HEK293 (cell line): ENCODE data around the gene POGLUT2.

ENCODE experiments used
- MEIS1 ChIP-seq: sonication (generic); formaldehyde crosslinking; IDR thresholded peaks from 2 replicates; pipeline ENCODE4 v1.8.1; 2022; ENCODE audit warnings: missing genetic modification reagents, mild to moderate bottlenecking, borderline replicate concordance
- MYNN ChIP-seq: fragments of 450-650 bp; formaldehyde crosslinking; IDR thresholded peaks from 2 replicates; pipeline ENCODE4 v1.5.1; 2016; ENCODE audit warnings: missing biosample characterization, missing genetic modification characterization, borderline replicate concordance
- ZBTB21 ChIP-seq: fragments of 450-650 bp; formaldehyde crosslinking; IDR thresholded peaks from 2 replicates; pipeline ENCODE4 v1.5.1; 2017; ENCODE audit warnings: missing biosample characterization, missing genetic modification characterization
- ZBTB8A ChIP-seq: fragments of 450-650 bp; formaldehyde crosslinking; IDR thresholded peaks from 2 replicates; pipeline ENCODE4 v1.5.1; 2016; ENCODE audit warnings: missing biosample characterization, missing genetic modification characterization
- ZNF140 ChIP-seq: fragments of 450-650 bp; formaldehyde crosslinking; IDR thresholded peaks from 2 replicates; pipeline ENCODE4 v1.5.1; 2016; ENCODE audit warnings: missing biosample characterization, missing genetic modification characterization
- ZNF157 ChIP-seq: fragments of 450-650 bp; formaldehyde crosslinking; IDR thresholded peaks from 2 replicates; pipeline ENCODE4 v1.5.1; 2016; ENCODE audit warnings: missing biosample characterization, missing genetic modification characterization
- ZNF184 ChIP-seq: fragments of 450-650 bp; IDR thresholded peaks from 2 replicates; pipeline ENCODE4 v1.5.1; 2018; ENCODE audit warnings: missing biosample characterization, mild to moderate bottlenecking, missing genetic modification characterization
- ZNF221 ChIP-seq: fragments of 450-650 bp; formaldehyde crosslinking; IDR thresholded peaks from 2 replicates; pipeline ENCODE4 v1.5.1; 2017; ENCODE audit warnings: missing biosample characterization, missing genetic modification characterization, borderline replicate concordance
- ZNF239 ChIP-seq: fragments of 450-650 bp; formaldehyde crosslinking; IDR thresholded peaks from 2 replicates; pipeline ENCODE4 v1.5.1; 2016; ENCODE audit warnings: missing biosample characterization, missing genetic modification characterization
- ZNF341 ChIP-seq: fragments of 450-650 bp; formaldehyde crosslinking; IDR thresholded peaks from 2 replicates; pipeline ENCODE4; 2016; ENCODE audit warnings: low read depth, missing biosample characterization, missing genetic modification characterization
- ZNF514 ChIP-seq: fragments of 450-650 bp; formaldehyde crosslinking; IDR thresholded peaks from 2 replicates; pipeline ENCODE4 v1.5.1; 2016; ENCODE audit warnings: missing biosample characterization, missing genetic modification characterization
- ZNF548 ChIP-seq: fragments of 450-650 bp; formaldehyde crosslinking; IDR thresholded peaks from 2 replicates; pipeline ENCODE4 v1.5.1; 2016; ENCODE audit warnings: missing biosample characterization, missing genetic modification characterization
- ZNF600 ChIP-seq: fragments of 450-650 bp; formaldehyde crosslinking; IDR thresholded peaks from 2 replicates; pipeline ENCODE4 v1.5.1; 2016; ENCODE audit warnings: missing biosample characterization, missing genetic modification characterization
- ZNF610 ChIP-seq: fragments of 450-650 bp; formaldehyde crosslinking; IDR thresholded peaks from 2 replicates; pipeline ENCODE4 v1.5.1; 2016; ENCODE audit warnings: missing biosample characterization, missing genetic modification characterization, borderline replicate concordance
- ZNF621 ChIP-seq: fragments of 450-650 bp; formaldehyde crosslinking; IDR thresholded peaks from 2 replicates; pipeline ENCODE4 v1.5.1; 2017; ENCODE audit warnings: missing biosample characterization, missing genetic modification characterization
- ZNF660 ChIP-seq: fragments of 450-650 bp; IDR thresholded peaks from 2 replicates; pipeline ENCODE4 v1.5.1; 2018; ENCODE audit warnings: missing biosample characterization, mild to moderate bottlenecking, missing genetic modification characterization
- ZNF747 ChIP-seq: fragments of 450-650 bp; formaldehyde crosslinking; IDR thresholded peaks from 2 replicates; pipeline ENCODE4 v1.5.1; 2016; ENCODE audit warnings: missing biosample characterization, missing genetic modification characterization
- ZNF843 ChIP-seq: fragments of 450-650 bp; formaldehyde crosslinking; IDR thresholded peaks from 2 replicates; pipeline ENCODE4 v1.5.1; 2016; ENCODE audit warnings: missing biosample characterization, missing genetic modification characterization
- TF ChIP-seq, protein P1 (sequence below): fragments of 450-650 bp; formaldehyde crosslinking; IDR thresholded peaks from 2 replicates; pipeline ENCODE4 v1.5.1; 2016; ENCODE audit warnings: missing biosample characterization, missing genetic modification characterization, low read depth
- TF ChIP-seq, protein P2 (sequence below): fragments of 450-650 bp; formaldehyde crosslinking; IDR thresholded peaks from 2 replicates; pipeline ENCODE4 v1.5.1; 2016; ENCODE audit warnings: missing biosample characterization, missing genetic modification characterization
- TF ChIP-seq, protein P3 (sequence below): fragments of 450-650 bp; formaldehyde crosslinking; conservative IDR thresholded peaks from 2 replicates; pipeline ENCODE4 v1.5.1; 2016; ENCODE audit warnings: low read depth, missing biosample characterization, missing genetic modification characterization
- TF ChIP-seq, protein P4 (sequence below): fragments of 450-650 bp; formaldehyde crosslinking; IDR thresholded peaks from 2 replicates; pipeline ENCODE4 v1.5.1; 2016; ENCODE audit warnings: missing biosample characterization, missing genetic modification characterization
- TF ChIP-seq, protein P5 (sequence below): fragments of 450-650 bp; formaldehyde crosslinking; IDR thresholded peaks from 2 replicates; pipeline ENCODE4 v1.5.1; 2017; ENCODE audit warnings: missing biosample characterization, missing genetic modification characterization
- TF ChIP-seq, protein P6 (sequence below): fragments of 450-650 bp; formaldehyde crosslinking; optimal IDR thresholded peaks from 2 replicates; pipeline ENCODE3; 2016; ENCODE audit warnings: missing biosample characterization, mild to moderate bottlenecking, missing genetic modification characterization

The POGLUT2 gene

DNA sequence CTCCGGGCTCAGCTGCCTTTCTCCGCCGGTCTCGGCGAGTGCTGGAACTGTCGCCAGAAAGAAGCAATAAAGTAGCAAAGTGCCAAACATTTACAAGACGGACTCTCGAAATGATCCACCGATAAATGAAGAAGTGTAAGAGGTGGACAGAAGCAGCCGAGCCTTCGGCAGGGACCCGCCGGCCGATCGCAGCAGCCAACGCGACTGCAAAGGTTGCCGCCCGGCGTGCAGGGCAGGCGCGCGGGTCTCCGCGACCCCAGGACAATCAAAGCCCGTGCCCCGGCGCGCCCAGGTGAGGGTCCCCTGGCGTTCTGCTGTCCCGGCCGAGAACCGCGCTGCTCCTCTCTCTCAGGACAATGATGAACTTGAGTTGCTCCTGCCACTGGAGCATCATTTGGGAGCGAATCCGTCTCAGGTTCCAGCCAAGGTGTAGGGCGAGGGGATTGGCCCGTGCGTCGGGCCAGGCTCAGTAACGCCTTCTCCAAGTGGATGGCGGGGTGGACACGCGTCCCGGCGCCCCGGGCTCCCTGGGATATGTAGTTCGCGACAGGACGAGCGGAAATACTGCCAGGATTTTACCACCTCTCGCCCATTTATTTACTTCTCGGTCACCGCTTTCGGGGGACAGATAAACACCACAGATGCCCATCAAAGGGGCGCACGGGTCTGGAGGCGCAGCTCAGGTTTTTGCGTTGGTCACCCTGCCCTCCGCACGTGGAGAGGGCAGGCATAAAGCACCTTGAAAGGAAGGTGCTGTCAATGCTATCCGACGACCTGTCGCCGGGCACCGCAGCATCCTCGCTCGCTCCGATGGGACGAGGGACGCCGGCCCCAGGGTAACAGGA is at the start of gene POGLUT2, which contains the start of gene BIVM (continued):
- no peak for TF ChIP-seq MEIS1 (CRISPR knock-in tag)
- TF ChIP-seq ZNF610 (tag by site-specific recombination), result no peak
- TF ChIP-seq ZNF221, result no peak
- no peak for TF ChIP-seq ZNF747 (tag by site-specific recombination)
- TF ChIP-seq ZNF341, result peak; percentile 23; the same call in 1 of the 2 replicates
- TF ChIP-seq ZNF660, result peak; percentile 58
- TF ChIP-seq ZNF600 (tag by site-specific recombination), result peak; percentile 77
- no peak for TF ChIP-seq ZNF184
- TF ChIP-seq, protein P1, sequence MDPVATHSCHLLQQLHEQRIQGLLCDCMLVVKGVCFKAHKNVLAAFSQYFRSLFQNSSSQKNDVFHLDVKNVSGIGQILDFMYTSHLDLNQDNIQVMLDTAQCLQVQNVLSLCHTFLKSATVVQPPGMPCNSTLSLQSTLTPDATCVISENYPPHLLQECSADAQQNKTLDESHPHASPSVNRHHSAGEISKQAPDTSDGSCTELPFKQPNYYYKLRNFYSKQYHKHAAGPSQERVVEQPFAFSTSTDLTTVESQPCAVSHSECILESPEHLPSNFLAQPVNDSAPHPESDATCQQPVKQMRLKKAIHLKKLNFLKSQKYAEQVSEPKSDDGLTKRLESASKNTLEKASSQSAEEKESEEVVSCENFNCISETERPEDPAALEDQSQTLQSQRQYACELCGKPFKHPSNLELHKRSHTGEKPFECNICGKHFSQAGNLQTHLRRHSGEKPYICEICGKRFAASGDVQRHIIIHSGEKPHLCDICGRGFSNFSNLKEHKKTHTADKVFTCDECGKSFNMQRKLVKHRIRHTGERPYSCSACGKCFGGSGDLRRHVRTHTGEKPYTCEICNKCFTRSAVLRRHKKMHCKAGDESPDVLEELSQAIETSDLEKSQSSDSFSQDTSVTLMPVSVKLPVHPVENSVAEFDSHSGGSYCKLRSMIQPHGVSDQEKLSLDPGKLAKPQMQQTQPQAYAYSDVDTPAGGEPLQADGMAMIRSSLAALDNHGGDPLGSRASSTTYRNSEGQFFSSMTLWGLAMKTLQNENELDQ (tag by site-specific recombination), result no peak
- no peak for TF ChIP-seq ZNF514 (tag by site-specific recombination)
- no peak for TF ChIP-seq ZNF239
- TF ChIP-seq, protein P2, sequence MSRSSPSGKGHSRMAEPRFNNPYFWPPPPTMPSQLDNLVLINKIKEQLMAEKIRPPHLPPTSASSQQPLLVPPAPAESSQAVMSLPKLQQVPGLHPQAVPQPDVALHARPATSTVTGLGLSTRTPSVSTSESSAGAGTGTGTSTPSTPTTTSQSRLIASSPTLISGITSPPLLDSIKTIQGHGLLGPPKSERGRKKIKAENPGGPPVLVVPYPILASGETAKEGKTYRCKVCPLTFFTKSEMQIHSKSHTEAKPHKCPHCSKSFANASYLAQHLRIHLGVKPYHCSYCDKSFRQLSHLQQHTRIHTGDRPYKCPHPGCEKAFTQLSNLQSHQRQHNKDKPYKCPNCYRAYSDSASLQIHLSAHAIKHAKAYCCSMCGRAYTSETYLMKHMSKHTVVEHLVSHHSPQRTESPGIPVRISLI (tag by site-specific recombination), result no peak
- TF ChIP-seq, protein P3, sequence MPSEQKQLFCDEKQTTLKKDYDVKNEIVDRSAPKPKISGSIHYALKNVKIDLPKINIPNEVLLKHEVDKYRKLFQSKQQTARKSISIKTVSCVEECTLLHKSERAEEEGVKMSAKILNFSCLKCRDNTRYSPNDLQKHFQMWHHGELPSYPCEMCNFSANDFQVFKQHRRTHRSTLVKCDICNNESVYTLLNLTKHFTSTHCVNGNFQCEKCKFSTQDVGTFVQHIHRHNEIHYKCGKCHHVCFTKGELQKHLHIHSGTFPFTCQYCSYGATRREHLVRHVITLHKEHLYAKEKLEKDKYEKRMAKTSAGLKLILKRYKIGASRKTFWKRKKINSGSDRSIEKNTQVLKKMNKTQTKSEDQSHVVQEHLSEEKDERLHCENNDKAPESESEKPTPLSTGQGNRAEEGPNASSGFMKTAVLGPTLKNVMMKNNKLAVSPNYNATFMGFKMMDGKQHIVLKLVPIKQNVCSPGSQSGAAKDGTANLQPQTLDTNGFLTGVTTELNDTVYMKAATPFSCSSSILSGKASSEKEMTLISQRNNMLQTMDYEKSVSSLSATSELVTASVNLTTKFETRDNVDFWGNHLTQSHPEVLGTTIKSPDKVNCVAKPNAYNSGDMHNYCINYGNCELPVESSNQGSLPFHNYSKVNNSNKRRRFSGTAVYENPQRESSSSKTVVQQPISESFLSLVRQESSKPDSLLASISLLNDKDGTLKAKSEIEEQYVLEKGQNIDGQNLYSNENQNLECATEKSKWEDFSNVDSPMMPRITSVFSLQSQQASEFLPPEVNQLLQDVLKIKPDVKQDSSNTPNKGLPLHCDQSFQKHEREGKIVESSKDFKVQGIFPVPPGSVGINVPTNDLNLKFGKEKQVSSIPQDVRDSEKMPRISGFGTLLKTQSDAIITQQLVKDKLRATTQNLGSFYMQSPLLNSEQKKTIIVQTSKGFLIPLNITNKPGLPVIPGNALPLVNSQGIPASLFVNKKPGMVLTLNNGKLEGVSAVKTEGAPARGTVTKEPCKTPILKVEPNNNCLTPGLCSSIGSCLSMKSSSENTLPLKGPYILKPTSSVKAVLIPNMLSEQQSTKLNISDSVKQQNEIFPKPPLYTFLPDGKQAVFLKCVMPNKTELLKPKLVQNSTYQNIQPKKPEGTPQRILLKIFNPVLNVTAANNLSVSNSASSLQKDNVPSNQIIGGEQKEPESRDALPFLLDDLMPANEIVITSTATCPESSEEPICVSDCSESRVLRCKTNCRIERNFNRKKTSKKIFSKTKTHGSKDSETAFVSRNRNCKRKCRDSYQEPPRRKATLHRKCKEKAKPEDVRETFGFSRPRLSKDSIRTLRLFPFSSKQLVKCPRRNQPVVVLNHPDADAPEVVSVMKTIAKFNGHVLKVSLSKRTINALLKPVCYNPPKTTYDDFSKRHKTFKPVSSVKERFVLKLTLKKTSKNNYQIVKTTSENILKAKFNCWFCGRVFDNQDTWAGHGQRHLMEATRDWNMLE, result no peak
- no peak for TF ChIP-seq ZBTB21 (tag by site-specific recombination)
- TF ChIP-seq, protein P4, sequence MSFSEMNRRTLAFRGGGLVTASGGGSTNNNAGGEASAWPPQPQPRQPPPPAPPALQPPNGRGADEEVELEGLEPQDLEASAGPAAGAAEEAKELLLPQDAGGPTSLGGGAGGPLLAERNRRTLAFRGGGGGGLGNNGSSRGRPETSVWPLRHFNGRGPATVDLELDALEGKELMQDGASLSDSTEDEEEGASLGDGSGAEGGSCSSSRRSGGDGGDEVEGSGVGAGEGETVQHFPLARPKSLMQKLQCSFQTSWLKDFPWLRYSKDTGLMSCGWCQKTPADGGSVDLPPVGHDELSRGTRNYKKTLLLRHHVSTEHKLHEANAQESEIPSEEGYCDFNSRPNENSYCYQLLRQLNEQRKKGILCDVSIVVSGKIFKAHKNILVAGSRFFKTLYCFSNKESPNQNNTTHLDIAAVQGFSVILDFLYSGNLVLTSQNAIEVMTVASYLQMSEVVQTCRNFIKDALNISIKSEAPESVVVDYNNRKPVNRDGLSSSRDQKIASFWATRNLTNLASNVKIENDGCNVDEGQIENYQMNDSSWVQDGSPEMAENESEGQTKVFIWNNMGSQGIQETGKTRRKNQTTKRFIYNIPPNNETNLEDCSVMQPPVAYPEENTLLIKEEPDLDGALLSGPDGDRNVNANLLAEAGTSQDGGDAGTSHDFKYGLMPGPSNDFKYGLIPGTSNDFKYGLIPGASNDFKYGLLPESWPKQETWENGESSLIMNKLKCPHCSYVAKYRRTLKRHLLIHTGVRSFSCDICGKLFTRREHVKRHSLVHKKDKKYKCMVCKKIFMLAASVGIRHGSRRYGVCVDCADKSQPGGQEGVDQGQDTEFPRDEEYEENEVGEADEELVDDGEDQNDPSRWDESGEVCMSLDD (tag by site-specific recombination), result no peak
- TF ChIP-seq ZNF621 (tag by site-specific recombination), result no peak
- no peak for TF ChIP-seq MYNN
- TF ChIP-seq, protein P5, sequence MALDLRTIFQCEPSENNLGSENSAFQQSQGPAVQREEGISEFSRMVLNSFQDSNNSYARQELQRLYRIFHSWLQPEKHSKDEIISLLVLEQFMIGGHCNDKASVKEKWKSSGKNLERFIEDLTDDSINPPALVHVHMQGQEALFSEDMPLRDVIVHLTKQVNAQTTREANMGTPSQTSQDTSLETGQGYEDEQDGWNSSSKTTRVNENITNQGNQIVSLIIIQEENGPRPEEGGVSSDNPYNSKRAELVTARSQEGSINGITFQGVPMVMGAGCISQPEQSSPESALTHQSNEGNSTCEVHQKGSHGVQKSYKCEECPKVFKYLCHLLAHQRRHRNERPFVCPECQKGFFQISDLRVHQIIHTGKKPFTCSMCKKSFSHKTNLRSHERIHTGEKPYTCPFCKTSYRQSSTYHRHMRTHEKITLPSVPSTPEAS (tag by site-specific recombination), result no peak; the same call in 1 of the 2 replicates
- no peak for TF ChIP-seq ZNF140 (tag by site-specific recombination)
- TF ChIP-seq, protein P6, sequence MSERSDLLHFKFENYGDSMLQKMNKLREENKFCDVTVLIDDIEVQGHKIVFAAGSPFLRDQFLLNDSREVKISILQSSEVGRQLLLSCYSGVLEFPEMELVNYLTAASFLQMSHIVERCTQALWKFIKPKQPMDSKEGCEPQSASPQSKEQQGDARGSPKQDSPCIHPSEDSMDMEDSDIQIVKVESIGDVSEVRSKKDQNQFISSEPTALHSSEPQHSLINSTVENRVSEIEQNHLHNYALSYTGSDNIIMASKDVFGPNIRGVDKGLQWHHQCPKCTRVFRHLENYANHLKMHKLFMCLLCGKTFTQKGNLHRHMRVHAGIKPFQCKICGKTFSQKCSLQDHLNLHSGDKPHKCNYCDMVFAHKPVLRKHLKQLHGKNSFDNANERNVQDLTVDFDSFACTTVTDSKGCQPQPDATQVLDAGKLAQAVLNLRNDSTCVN (tag by site-specific recombination), result peak; percentile 92
- no peak for TF ChIP-seq ZNF548 (tag by site-specific recombination)
- TF ChIP-seq ZBTB8A, result peak; percentile 61
- TF ChIP-seq ZNF843, result no peak
- TF ChIP-seq ZNF157, result no peak
